ENCODE data around the gene SLC7A14.

SLC7A14 gene

DNA sequence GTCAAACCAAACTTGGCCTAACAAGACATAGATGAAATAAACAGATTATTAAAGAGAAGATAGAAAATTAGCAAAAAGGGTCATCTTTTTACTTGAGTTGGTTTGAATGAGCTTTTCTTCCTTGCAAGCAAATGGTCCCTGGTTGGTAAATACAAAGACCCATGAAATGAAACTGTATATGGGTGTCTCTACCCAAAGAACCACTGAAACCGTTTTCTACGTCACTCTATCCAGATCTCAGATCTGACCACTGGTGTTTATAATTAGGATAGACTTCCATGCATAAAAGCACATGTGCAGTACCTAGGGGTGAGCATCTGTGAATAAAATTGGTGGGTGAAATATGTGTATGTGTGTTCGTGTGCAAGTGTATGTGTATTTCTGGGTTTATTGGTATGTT, 94.0 kb downstream of the SLC7A14 start:
- no peaks in the 10 kb centered on the region for H3K4me1 ChIP-seq
- H3K36me3 ChIP-seq, result no peaks in the 10 kb centered on the region
- no peak overlapping the region for H3K27ac ChIP-seq
- H4K20me1 ChIP-seq, result no peaks in the 10 kb centered on the region
- no peak overlapping the region for H3K9ac ChIP-seq
- H3K27me3 ChIP-seq, result no peaks in the 10 kb centered on the region
- no peak overlapping the region for H3K4me3 ChIP-seq
- no peak for TF ChIP-seq Cebpa-rat (IDR thresholded peaks at IDR 0.05)
- H3K4me2 ChIP-seq, result no peak overlapping the region
- H3K9me3 ChIP-seq, result no peaks in the 10 kb centered on the region

DNA sequence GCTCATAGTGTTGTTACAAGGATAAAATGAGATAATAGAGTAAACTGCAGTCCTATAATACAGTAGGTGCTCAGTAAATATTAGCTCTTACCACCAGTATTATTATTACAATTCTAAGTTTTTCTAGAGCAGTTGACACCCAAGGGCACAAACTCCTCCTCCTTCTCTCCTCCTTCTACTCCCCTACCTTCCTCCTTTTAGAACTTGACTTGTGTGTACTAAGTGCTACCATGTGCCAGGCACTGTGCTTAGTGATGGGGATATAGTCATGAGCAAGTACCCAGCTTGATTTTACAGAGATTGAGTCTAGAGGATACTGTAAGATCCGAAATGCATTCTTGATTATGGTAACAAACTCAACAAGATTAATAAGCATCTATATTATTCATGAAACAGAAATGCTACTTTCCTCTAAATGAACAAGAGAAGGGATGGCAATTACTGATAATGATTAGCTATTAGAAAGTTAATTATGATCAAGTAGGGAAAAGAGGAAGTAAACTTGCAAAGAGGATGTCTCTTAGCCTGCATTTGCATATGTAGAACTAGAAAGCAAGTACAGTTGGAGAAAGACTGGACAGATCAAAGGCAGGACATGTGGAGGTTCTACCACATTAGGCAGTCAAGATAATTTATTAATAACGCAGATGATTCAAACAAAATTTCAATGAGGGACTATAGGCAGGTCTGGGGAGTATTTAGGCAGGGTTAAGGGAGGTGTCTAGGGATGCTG, 94.9 kb downstream of the SLC7A14 start:
- no peaks in the 10 kb centered on the region for H3K27me3 ChIP-seq
- H3K4me3 ChIP-seq, result no peak overlapping the region
- no peaks in the 10 kb centered on the region for H4K20me1 ChIP-seq
- H3K9ac ChIP-seq, result no peak overlapping the region
- H3K36me3 ChIP-seq, result no peaks in the 10 kb centered on the region
- H3K27ac ChIP-seq, result no peak overlapping the region
- TF ChIP-seq Cebpa-rat (IDR thresholded peaks at IDR 0.05), result no peak
- no peaks in the 10 kb centered on the region for H3K9me3 ChIP-seq
- H3K4me2 ChIP-seq, result no peak overlapping the region
- H3K4me1 ChIP-seq, result no peaks in the 10 kb centered on the region

DNA sequence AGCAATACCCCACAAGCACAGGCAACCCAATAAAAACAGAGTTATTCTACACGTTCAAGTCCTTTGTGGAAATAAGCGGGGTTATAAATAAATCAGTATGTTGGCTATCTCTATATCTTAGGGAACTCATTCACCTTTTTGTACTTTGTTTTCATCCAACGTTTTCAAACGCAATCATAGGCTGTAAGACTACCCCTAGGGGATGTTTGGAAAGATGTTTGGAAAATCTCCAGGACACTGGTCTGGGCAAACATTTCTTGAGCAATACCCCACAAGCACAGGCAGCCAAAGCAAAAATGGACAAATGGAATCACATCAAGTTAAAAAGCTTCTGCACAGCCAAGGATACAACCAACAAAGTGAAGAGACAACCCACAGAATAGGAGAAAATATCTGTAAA, 97.1 kb downstream of the SLC7A14 start:
- no peaks in the 10 kb centered on the region for H4K20me1 ChIP-seq
- TF ChIP-seq Cebpa-rat (IDR thresholded peaks at IDR 0.05), result no peak
- H3K9ac ChIP-seq, result no peak overlapping the region
- H3K4me1 ChIP-seq, result no peaks in the 10 kb centered on the region
- H3K27ac ChIP-seq, result no peak overlapping the region
- no peak overlapping the region for H3K4me3 ChIP-seq
- H3K4me2 ChIP-seq, result no peak overlapping the region
- H3K9me3 ChIP-seq, result no peaks in the 10 kb centered on the region
- no peaks in the 10 kb centered on the region for H3K27me3 ChIP-seq
- no peaks in the 10 kb centered on the region for H3K36me3 ChIP-seq

DNA sequence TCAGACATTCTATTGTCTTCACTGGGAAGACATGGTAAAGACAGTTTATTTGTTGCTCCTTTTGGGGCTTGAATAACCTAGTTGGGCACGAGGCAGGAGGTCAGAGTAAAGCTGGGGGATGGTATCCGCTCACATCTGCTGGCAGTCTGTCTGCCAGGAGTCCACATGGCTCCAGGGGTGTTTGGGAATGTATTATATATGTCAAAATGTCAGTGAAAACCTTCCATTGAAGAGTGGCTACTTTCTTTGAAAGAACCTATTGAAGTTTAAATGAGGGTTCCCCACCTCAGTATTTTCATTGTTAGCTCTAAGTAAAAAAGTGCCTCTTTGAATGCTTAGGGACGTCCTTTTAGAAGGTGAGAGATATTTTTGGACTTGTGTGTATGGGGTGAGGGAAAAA, 98.8 kb downstream of the SLC7A14 start:
- Histone ChIP-seq H3K4me1 (no peaks in the 10 kb centered on the region), H3K27ac (no peak overlapping the region), H3K9me3 (no peaks in the 10 kb centered on the region), H4K20me1 (no peaks in the 10 kb centered on the region), H3K27me3 (no peaks in the 10 kb centered on the region), H3K4me3 (no peak overlapping the region), H3K9ac (no peak overlapping the region), H3K4me2 (no peak overlapping the region), H3K36me3 (no peaks in the 10 kb centered on the region)
- no peak for TF ChIP-seq Cebpa-rat (IDR thresholded peaks at IDR 0.05)

DNA sequence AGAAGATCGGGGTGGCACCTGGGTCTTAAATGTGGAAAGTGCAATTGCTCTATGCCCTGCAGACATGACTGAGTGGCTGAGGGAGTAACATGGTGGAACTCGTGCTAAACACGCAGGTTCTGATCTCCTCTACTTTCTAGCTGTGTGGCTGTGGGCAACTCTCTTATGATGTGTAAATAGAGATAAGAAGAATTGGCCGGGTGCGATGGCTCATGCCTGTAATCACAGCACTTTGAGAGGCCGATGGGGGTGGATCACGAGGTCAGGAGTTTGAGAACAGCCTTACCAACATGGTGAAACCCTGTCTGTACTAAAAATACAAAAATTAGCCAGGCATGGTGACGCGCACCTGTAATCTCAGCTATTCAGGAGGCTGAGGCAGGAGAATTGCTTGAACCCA, 99.5 kb downstream of the SLC7A14 start:
- Histone ChIP-seq H3K4me2 (no peak overlapping the region), H3K9me3 (no peaks in the 10 kb centered on the region), H4K20me1 (no peaks in the 10 kb centered on the region), H3K27me3 (no peaks in the 10 kb centered on the region), H3K36me3 (no peaks in the 10 kb centered on the region), H3K9ac (no peak overlapping the region), H3K27ac (no peak overlapping the region), H3K4me1 (no peaks in the 10 kb centered on the region), H3K4me3 (no peak overlapping the region)
- TF ChIP-seq Cebpa-rat (IDR thresholded peaks at IDR 0.05), result no peak

DNA sequence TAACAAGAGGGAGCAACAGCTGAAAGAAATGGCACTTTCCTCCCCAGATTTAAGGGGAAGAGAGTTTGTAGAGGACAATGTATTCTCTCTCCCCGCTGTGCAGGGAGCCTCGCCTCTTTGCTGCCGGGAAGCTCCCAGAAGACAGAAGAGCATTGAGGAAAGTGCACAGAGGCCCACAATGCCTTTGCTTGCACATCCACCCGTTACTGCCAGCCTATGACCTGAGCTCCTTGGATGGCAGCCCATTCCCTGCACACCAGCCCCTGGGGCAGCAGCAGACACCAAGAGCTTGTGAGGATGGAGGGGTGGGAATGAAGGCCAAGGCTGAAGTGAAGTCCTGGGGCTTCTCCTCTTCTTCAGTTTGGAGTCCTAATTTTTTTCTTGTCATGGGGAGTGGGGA, 100.2 kb downstream of the SLC7A14 start:
- H3K27me3 ChIP-seq, result no peaks in the 10 kb centered on the region
- H3K27ac ChIP-seq, result no peak overlapping the region
- no peak overlapping the region for H3K4me2 ChIP-seq
- no peaks in the 10 kb centered on the region for H4K20me1 ChIP-seq
- H3K9me3 ChIP-seq, result no peaks in the 10 kb centered on the region
- no peak overlapping the region for H3K9ac ChIP-seq
- H3K4me1 ChIP-seq, result no peaks in the 10 kb centered on the region
- no peak for TF ChIP-seq Cebpa-rat (IDR thresholded peaks at IDR 0.05)
- no peak overlapping the region for H3K4me3 ChIP-seq
- H3K36me3 ChIP-seq, result no peaks in the 10 kb centered on the region

DNA sequence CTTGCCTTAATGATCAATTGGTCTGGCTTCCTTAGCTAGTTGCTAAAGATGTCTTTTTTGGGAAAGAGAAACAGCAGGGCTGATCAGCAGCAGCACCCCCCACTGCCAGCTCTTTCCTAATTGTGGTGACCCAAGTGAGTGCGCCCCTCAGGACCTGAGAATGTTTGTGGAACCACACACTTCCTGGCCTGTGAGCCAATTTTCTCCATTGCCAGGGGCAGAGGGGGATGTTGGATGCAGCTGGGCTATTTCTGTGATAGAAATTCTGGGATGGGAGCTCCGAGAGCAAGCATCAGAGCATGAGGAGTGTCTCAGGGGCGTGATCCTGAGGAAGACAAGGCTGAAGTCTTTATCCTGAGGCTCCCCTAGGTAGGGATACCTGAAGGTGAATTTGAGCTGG, 100.6 kb downstream of the SLC7A14 start:
- Histone ChIP-seq H3K27me3 (no peaks in the 10 kb centered on the region), H4K20me1 (no peaks in the 10 kb centered on the region), H3K9ac (no peak overlapping the region), H3K27ac (no peak overlapping the region), H3K4me1 (no peaks in the 10 kb centered on the region), H3K4me2 (no peak overlapping the region), H3K4me3 (no peak overlapping the region), H3K9me3 (no peaks in the 10 kb centered on the region), H3K36me3 (no peaks in the 10 kb centered on the region)
- no peak for TF ChIP-seq Cebpa-rat (IDR thresholded peaks at IDR 0.05)

DNA sequence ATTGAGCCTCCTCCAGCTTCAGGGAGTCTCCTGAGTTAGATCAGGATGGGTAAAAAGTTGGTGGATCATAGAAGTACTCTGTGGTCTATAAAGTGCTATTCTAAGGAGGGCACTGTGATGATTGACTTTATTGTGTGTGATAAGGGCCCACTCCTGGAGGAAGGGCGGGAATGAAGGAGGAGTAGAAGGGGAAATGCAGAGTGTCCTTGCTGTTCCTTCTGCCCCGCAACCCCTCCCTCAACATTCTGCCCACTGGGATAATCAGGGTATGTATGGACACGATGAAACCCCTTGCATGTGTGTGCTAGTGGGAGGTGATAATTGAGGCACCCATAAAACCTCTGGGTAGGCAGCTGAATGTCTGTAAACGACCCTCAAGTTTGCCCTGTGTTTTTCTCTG, 101.0 kb downstream of the SLC7A14 start:
- H3K9ac ChIP-seq, result no peak overlapping the region
- H3K27ac ChIP-seq, result no peak overlapping the region
- H3K4me3 ChIP-seq, result no peak overlapping the region
- no peaks in the 10 kb centered on the region for H4K20me1 ChIP-seq
- no peaks in the 10 kb centered on the region for H3K36me3 ChIP-seq
- no peaks in the 10 kb centered on the region for H3K27me3 ChIP-seq
- no peak overlapping the region for H3K4me2 ChIP-seq
- TF ChIP-seq Cebpa-rat (IDR thresholded peaks at IDR 0.05), result no peak
- H3K9me3 ChIP-seq, result no peaks in the 10 kb centered on the region
- H3K4me1 ChIP-seq, result no peaks in the 10 kb centered on the region

DNA sequence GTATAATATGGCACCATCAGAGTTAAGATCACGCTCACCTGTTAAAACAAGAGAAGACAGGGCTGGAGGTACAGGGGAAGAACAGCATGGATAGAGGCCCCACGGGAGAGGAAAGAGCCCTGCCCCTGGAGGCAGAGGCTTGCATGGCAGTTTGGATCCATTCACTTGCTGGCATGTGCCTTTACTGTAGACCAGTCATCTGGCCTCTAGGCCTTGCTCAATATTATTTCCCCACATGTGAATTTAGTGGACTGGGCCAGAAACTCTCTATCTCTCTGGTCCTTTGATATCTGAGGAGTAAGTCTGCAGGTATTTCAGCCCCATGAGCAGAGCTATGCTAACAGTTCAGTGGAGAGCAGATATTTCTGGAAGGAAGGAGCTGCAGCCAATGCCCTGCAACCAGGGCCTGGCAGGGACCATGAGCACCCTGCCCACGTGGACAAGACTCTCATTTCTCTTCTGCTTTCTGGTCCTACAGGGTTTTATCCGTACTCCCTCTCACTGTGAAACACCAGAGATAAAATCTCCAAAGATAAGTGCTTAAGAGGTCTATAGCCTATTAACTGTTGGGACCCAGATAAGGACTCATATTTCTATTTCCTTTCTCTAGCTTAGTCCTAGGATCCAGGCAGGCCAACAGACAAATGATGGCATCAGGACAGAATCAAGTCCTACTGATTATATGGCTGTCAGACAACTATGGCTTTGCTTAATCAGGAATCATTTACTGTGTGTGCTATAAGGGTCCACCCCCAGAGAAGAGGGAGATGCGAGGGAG, 102.2 kb downstream of the SLC7A14 start:
- Histone ChIP-seq H3K9me3 (no peaks in the 10 kb centered on the region), H3K4me2 (no peak overlapping the region), H3K9ac (no peak overlapping the region), H3K4me1 (no peaks in the 10 kb centered on the region), H3K36me3 (no peaks in the 10 kb centered on the region), H3K27ac (no peak overlapping the region), H3K27me3 (no peaks in the 10 kb centered on the region), H3K4me3 (no peak overlapping the region), H4K20me1 (no peaks in the 10 kb centered on the region)
- no peak for TF ChIP-seq Cebpa-rat (IDR thresholded peaks at IDR 0.05)

DNA sequence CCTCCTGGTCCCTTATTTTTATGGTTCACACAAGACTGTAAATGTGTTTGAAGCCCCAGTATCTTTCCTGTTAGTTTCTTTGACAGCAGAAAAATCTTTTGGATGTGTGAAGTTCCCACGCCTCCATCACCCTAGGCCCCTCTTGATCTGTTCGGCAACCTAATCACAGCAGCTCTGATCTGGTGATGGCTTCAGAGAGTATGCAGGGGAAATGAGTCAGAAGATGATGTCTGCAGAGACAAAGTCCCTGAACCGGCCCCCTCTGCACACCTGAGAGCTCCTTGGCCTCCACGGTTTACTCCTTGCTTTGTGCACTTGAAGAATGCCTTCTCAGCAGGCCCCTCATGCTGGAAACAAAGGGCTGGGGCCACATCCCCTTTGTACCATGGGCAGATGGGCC, 103.7 kb downstream of the SLC7A14 start:
- Histone ChIP-seq H3K4me1 (no peaks in the 10 kb centered on the region), H4K20me1 (no peaks in the 10 kb centered on the region), H3K9me3 (no peaks in the 10 kb centered on the region), H3K9ac (no peak overlapping the region), H3K27me3 (no peaks in the 10 kb centered on the region), H3K27ac (no peak overlapping the region), H3K4me3 (no peak overlapping the region), H3K36me3 (no peaks in the 10 kb centered on the region), H3K4me2 (no peak overlapping the region)
- no peak for TF ChIP-seq Cebpa-rat (IDR thresholded peaks at IDR 0.05)
